ENCODE results near the gene TACR2.

DNA sequence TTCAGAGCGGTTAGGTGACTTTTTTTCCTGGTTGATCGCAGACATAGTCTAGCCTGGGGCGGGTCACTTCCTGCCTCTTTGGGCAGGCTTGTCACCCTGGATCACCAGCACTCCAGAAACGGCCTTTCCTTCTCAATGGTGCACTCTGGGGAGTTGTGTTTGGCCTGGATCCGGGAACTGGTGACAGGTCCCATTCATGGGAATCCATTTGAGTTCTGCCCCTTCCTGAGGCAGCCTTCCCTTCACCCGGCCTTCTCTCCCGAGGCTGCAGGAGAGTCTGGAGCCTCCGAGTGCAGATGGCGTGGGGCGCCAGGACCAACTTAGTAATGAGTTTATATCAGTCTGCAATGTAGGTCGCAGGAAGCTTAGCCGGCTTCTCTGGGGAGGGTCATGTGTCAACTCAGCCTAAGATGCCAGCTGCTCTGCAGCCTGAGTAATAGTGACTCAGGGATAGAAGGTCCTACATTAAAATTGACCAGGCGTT lies 54.2 kb downstream of the TACR2 start:
- no peak for TF ChIP-seq POLR2A (IDR thresholded peaks at IDR 0.05)
- TF ChIP-seq, protein P1, sequence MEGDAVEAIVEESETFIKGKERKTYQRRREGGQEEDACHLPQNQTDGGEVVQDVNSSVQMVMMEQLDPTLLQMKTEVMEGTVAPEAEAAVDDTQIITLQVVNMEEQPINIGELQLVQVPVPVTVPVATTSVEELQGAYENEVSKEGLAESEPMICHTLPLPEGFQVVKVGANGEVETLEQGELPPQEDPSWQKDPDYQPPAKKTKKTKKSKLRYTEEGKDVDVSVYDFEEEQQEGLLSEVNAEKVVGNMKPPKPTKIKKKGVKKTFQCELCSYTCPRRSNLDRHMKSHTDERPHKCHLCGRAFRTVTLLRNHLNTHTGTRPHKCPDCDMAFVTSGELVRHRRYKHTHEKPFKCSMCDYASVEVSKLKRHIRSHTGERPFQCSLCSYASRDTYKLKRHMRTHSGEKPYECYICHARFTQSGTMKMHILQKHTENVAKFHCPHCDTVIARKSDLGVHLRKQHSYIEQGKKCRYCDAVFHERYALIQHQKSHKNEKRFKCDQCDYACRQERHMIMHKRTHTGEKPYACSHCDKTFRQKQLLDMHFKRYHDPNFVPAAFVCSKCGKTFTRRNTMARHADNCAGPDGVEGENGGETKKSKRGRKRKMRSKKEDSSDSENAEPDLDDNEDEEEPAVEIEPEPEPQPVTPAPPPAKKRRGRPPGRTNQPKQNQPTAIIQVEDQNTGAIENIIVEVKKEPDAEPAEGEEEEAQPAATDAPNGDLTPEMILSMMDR (IDR thresholded peaks at IDR 0.05): no peak
